ENCODE results near the gene ALS2CL.

The ALS2CL gene

DNA sequence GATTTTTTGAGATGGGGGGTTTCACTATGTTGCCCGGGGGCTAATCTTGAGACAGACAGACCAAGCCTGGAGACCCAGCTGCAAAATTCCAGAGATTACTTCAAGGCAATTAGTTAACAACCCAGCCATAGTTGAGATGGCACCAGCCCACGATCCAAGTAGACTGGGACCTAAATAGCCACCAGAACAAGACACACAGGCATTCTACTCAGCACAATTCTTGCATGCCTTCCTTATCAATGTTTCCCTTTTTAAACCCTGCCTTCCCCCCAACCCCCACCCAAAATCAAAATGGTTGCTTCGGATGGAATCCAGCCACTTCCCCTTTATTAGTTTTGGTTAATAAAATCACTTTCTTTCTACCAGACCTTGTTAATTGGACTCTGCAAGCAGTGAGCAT lies 52.6 kb downstream of the ALS2CL start:
- DNase-seq (ENCODE audit: low spot score) (no peak), FAIRE-seq (no peak)

DNA sequence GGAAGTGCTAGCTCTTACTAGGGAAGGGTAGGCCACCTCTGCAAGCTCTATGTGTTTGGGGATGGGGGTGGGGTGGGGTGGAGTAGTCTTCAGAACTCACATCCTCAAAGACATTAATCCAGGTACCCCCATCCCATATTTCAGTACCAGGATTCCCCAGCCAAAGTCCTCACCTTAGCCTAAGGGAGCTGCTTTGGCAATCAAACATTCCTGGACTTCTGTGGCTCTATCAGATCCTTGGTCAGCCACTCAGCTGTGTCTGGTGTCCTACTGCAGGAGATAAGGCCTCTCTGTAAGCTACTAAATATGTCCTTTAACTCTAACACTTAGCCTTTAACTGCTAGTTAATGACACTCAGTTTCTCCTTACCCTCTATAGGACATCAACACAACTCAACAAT lies 54.3 kb downstream of the ALS2CL start:
- DNase-seq (ENCODE audit: low spot score) = no peak
- FAIRE-seq = no peak

DNA sequence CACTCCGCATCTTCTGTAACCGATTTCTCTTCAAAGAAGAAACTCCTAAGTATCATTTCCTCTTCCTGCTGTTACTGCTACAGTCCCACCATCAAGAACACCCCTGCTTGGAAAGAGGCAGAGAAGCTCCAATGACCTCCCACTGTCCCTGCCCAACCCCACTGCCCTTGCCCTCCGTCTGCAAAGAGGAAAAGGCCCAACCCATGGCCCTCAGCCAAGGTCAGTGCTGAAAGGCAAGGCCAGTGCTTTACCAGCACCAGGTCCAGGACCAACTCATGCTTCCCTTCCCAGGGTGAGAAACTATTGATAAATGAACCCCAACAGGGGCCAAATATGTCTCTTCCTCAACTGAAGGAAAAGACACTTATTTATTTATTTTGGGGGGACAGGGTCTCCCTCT lies 58.6 kb downstream of the ALS2CL start:
- DNase-seq (ENCODE audit: low spot score) (no peak), FAIRE-seq (no peak)

DNA sequence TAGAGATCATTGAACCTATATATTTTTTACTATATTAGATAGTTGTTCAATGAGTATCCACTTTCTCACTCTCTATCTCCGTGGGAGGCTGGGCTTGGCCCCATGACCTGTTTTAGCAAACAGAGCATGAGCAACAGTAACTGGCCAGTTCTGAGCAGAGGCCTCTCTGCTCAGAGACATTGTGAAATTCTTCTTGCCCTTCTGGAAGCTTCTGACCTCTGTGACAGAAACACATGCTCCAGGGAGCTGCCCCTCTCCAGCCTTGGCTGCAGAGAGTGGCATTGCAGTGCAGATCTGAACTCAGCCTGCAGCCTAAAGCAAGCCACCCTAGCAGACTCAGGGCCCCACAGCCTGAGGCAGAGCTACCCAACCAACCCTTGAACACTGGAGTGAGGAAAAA lies 60.7 kb downstream of the ALS2CL start:
- no peak for FAIRE-seq
- DNase-seq (ENCODE audit: low spot score) = no peak

DNA sequence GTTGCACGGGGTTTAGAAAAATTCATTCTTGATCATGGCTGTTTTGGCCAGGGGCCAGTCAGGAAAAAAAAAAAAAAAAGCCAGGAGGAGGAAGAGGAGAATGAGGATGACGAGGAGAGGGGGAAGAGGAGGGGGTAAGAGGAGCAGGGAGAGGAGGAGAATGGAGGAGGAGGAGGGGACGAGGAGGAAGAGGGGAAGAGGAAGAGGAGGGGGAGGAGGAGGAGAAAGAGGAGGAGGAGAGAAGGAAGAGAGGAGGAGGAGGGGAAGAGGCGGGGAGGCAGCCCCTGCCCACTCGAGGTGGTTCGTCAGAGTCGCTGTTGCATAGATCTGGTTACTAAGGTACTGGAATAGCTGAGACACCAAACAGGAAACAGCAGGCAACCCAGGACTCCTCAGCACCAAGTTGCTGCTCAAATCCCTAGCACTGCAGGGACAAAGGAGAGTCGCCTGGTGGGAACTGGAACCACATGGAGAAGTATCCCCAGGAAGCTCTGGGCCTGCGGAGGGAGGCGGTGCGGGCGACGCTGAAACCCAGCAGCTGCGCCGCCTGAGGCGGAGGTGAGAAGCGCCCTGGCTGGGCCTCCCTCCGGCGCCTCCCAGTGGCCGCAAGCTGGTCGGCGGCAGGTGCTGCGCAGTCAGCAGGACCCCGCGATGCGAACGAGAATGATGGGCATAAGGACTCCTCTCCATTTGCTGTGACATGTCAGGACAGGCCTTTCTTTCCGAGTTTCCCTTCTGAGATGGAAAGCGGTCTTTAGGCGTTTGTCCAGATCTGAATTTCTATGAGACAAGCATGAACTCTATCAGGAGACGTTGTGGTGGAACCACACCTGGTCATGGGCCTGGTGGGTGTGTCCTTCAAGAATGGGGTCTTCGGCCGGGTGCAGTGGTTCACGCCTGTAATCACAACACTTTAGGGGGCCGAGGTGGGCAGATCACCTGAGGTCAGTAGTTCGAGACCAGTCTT lies 63.6 kb downstream of the ALS2CL start:
- FAIRE-seq (no peak), DNase-seq (ENCODE audit: low spot score) (peak; percentile 4)

DNA sequence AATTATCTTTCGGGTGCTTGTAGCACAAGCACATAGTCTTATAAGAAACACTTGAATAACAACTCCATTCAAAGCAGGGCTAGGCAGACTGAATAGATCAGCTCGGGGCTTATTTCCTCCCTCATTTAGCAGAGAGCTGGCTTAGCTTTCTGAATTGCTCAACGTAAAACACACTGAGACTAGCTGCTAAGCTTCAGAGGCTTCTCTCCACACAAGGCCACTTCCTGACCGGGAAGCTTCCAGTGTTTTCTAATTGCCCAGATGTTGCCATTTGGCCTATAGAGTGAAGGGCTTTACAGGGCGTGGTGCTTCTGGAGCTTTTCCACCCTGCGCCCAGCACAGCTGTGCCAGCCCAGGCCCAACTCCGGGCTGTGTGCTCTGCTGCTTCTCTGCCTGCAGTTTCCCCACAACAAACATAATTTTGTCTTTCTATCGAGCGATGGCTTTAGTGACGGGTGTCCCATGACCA lies 64.5 kb downstream of the ALS2CL start:
- no peak for DNase-seq (ENCODE audit: low spot score)
- no peak for FAIRE-seq

DNA sequence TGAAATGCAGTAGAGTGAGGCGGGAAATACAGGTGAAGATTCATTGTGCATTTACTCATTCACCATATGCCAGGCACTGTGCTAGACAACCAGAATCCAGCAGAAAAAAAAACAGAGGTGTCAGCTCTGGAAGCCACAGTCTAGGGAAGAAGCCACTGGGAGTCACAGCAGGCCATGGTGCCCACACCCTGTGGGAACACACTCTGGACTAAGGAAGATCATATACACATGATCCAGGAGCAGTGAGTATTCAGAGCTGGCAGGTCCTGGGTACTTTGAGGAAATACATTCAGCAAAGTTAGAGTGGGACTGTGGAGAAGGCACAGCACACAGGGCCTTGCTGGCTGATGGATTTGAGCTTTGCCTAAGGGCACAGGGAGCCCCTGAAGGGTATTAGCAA lies 66.4 kb downstream of the ALS2CL start:
- DNase-seq (ENCODE audit: low spot score) = no peak
- FAIRE-seq = no peak

DNA sequence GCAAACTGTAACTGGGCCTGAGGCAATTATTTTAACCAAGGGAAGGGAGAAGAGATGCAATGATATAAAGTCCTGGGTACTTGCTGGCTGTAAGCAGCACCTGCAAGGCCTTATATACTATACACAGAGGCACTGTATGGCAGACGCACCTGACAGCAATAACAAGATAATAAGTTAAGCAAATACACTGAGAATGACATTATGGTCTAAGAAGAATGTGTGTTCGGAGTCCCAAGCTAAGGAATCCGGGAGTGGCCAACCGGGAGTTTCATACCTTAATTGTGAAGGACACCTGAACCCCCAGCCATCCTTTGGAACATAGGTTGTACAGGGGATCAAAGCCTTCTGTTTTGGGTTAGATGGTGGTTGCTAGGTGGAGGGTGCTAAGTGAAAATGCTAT lies 67.4 kb downstream of the ALS2CL start:
- DNase-seq (ENCODE audit: low spot score) (no peak), FAIRE-seq (no peak)

DNA sequence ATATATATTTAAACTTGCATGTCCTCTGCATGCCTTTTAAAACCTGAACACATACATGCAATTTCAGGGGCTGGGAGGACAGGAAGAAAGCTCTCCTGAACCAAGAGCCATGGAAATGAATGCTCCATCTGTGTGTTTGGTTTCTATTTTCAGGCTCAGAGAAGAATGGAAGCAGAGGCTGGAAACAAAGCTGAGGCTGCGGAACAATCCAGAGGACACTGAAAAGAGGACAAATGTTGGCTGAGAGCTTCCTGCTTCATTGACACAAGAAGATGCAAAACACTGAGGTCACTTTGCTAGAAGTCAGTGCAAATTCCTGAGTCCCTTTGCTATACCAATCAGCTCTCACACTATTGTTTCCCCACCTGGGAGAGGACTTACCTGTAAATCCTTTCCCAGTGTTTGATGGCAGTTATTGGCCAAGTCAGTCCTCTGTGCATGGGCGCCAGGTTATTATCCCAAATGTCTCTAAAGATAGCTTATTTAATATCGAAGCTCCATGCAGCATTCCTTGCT lies 68.4 kb downstream of the ALS2CL start:
- DNase-seq (ENCODE audit: low spot score) (no peak), FAIRE-seq (no peak)

DNA sequence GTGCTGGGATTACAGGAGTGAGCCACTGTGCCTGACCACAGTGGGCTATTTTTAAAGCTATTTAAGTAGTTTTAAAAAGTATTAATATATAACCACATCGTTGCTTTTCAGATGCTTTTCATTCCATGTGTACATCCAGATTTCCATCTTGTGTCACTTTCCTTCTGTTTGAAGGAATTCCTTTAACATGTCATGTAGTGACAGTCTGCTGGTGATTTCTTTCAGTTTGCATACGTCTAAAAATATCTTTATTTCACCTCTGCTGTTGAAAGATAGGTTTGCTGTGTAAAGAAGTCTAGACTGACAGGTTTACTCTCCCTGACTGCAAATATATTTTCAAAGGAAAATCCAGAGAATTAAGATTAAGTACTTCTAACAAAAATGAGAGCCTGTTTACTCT lies 68.9 kb downstream of the ALS2CL start:
- DNase-seq (ENCODE audit: low spot score) (no peak), FAIRE-seq (no peak)

DNA sequence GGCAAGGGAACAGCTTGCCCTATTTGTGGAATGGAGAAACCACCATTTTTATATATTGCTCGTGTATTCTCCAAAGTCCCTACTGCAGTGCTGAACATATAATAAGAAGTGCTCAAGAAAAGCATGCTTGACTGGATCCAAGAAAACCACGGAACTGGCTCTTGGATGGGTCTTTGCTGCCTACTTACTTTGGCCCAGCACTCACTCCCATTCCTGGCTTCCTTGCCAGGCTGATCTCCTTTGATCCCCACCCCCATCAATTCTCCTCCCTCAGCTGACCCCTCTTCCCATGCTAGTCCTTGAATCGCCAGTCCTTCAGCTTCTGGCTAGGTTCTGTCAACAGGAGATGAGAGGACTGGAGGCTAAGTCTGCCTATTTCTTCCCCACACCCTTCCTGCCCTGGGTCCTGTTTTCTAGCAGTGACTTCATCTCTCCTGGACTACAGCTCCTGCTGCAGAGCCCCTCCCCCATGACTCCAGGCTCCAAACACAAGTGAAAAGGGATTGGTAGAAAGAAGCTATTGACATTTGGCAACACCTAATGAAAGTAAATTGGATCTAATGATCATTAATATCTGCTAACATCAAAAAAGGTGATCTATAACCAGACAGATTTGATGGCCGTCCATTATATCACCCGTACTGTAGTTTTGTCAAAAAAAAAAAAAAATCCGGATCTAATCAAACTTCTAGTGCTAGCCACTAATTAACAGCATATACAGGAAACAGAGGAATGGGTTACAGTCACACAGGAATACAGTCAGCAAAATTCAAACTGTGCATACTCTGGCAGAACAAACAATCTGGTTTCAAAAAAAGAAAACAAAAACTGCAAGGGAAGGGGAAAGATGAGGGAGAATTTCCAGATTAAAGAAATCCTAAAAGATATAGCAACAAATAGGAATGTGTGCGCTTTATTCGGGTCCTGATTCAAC lies 73.4 kb downstream of the ALS2CL start:
- no peak for DNase-seq (ENCODE audit: low spot score)
- no peak for FAIRE-seq

Measured in RCC 7860 (cell line).